Pancreas (tissue), 10 donors: ENCODE results near the gene NUMA1. TPM values are rescaled to one million over a fixed set of nuclear protein-coding genes. Genes with fewer than 3 reads are reported as not detected.

Experiments
- ATAC-seq, 4 donors: fragments of 200-7000 bp; cut with Tn5 transposase; one replicate each; pipeline versions ENCODE4 v1.8.0 to v1.9.1; 2020; ENCODE audit warnings: mild to moderate bottlenecking in 4 of 4, moderate library complexity in 4 of 4
- DNase-seq, 6 donors: peaks; one replicate each; pipeline ENCODE4 v3.0.0-alpha.2; 2020
- FAIRE-seq: peaks from 2 replicates; lab custom pipeline; 2012; peaks lifted over from hg19 to GRCh38; lab: Jason Lieb, UNC
- H3K27ac ChIP-seq, 4 donors: fragments of 200-600 bp; sonication (generic); 1 replicate in 3 of 4; 2 replicates in 1 of 4; pipeline versions ENCODE4 v1.5.0 to v1.8.0; 2020
- H3K27me3 ChIP-seq, 4 donors: fragments of 200-600 bp; one replicate each; pipeline ENCODE4 v1.8.0; 2021
- H3K36me3 ChIP-seq, 3 donors: fragments of 200-600 bp; sonication (generic) in 1 of 3; one replicate each; pipeline versions ENCODE4 v1.5.0 to v1.8.0; 2020 to 2021
- H3K4me1 ChIP-seq, 3 donors: fragments of 200-600 bp; one replicate each; pipeline ENCODE4 v1.8.0; 2021
- H3K4me3 ChIP-seq, 4 donors: fragments of 200-600 bp; sonication (generic) in 2 of 4; one replicate each; pipeline versions ENCODE4 v1.5.0 to v1.8.0; 2020 to 2021
- H3K9me3 ChIP-seq, 4 donors: fragments of 200-600 bp; one replicate each; pipeline ENCODE4 v1.8.0; 2021
- CTCF ChIP-seq, 4 donors: fragments of 200-600 bp; sonication (generic) in 3 of 4; IDR thresholded peaks; one replicate each; pipeline versions ENCODE4 v1.5.0 to v1.8.0; 2021; ENCODE audit warnings: antibody characterized with exemption in 4 of 4
- WGBS, 2 donors: extraction: QIAGEN DNeasy Blood & Tissue Kit; methylation state at CpG; one replicate each; pipeline ENCODE4 v1.1.7; 2013; 5-methylcytosine and 5-hydroxymethylcytosine counted together
- intact Hi-C, 3 donors: fragments of 100-400 bp; cut with DNase I; formaldehyde crosslinking; loops; one replicate each; pipeline versions ENCODE4 v1.11.1 to v1.14.2; 2022
- polyA plus RNA-seq, 2 donors: library from polyadenylated mRNA; stranded (reverse); fragments of 200-250 nt; gene quantifications; one replicate each; pipeline ENCODE4 v1.2.3, GENCODE V29; 2013
- total RNA-seq, 6 donors: library from RNA; stranded (reverse); fragmentation: NEBNext Ultra II Directional in 4 of 6; extraction: Animal tissue kit (Norgen Biotek cat#: 25700) in 4 of 6; gene quantifications; one replicate each; pipeline versions ENCODE4 v1.2.1 to v1.2.4, GENCODE V29; 2021 to 2023
- donor health status: healthy with polysubstance abuse.
- donor health status: DM: no; HTN: no; CAD: no; lungs with moderate emphysema.
- donor health status: DM: no; HTN: no; CAD: no.
- donor health status: control.
- donor health status: control.
- donor health status: Bipolar disorder and iron deficiency.
- donor health status: DM: yes; HTN: yes; CAD: no.
- donor health status: DM: no; HTN: no; CAD: no.
- donor health status: DM: no; HTN: no; CAD: no.
- donor health status: DM: yes; HTN: yes; CAD: no.

The NUMA1 gene
- total and polyA plus RNA-seq, 8 donors = 68.8 to 216 (median 99.4) TPM

- no peak for TF ChIP-seq CTCF (IDR thresholded peaks at IDR 0.05)
- H3K4me1 ChIP-seq = no peaks in the 10 kb centered on the region
- no peak for DNase-seq
- H3K27me3 ChIP-seq = no peaks in the 10 kb centered on the region
- FAIRE-seq = no peak
- H3K36me3 ChIP-seq = peaks cover 0 to 4% (median 0%) of the 10 kb centered on the region in 3 donors
- H3K9me3 ChIP-seq = no peaks in the 10 kb centered on the region
- ATAC-seq = no peak
- H3K27ac ChIP-seq = no peak overlapping the region
- intact Hi-C loops = no loop called here
- no peak overlapping the region for H3K4me3 ChIP-seq
- 92 to 95% methylated on average over 3 of the region's 3 CpGs for WGBS, 2 donors
Observed at GRCh38 chr11:71979602-71980001, 100.7 kb downstream of the NUMA1 start.

GRCh38 chr11:71979094-71979493 lies 101.2 kb downstream of the NUMA1 start:
- intact Hi-C loops = no loop called here
- Histone ChIP-seq H3K27ac (no peak overlapping the region), H3K4me3 (no peak overlapping the region), H3K36me3 (peaks cover 0 to 4% (median 0%) of the 10 kb centered on the region in 3 donors), H3K4me1 (no peaks in the 10 kb centered on the region), H3K27me3 (no peaks in the 10 kb centered on the region), H3K9me3 (no peaks in the 10 kb centered on the region)
- ATAC-seq = no peak
- 90 to 95% methylated on average over 4 of the region's 4 CpGs for whole genome bisulfite sequencing, 2 donors
- no peak for TF ChIP-seq CTCF (IDR thresholded peaks at IDR 0.05)
- FAIRE-seq = no peak
- DNase-seq = no peak

DNA sequence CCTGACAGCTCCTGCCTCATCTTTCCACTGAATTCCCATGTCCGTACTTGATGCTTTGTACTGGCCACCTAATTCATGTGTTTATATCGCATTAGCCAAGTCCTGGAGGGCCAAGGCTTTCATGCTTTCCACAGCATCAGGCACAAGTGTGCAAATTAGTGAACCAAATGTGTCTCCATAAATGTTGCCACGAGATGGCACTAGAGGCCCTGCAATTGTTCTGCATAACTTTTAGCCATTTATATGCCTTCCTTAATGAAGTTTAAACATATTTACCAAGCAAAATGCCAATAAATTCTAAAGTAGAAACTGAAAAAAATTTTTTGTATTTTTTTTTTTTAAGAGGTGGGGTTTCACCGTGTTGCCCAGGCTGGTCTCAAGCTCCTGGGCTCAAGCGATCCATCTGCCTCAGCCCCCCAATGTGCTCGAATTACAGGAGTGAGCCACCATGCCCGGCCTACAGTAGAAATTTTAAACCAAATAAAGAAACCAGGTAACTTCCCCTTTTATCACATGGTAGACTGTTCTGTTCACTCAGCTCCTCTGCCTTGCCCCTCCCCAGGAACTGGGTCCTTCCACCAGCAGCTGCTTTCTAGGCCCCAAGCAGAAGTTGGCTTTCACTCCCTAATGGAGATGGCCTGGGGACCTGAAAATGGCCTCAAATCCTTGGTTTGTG lies 102.5 kb downstream of the NUMA1 start:
- Histone ChIP-seq H3K4me3 (no peak overlapping the region), H3K4me1 (no peaks in the 10 kb centered on the region), H3K9me3 (no peaks in the 10 kb centered on the region), H3K27me3 (no peaks in the 10 kb centered on the region), H3K27ac (no peak overlapping the region), H3K36me3 (peaks cover 0 to 4% (median 0%) of the 10 kb centered on the region in 3 donors)
- FAIRE-seq (no peak), ATAC-seq (peak; percentile 75 to 94 (median 88)), DNase-seq (peak in 1 of 6 donors; percentile 63)
- intact Hi-C loops = no loop called here
- 47 to 48% methylated on average over 7 of the region's 7 CpGs for WGBS, 2 donors
- peak; percentile 47 to 70 (median 61) for TF ChIP-seq CTCF (IDR thresholded peaks at IDR 0.05)

DNA sequence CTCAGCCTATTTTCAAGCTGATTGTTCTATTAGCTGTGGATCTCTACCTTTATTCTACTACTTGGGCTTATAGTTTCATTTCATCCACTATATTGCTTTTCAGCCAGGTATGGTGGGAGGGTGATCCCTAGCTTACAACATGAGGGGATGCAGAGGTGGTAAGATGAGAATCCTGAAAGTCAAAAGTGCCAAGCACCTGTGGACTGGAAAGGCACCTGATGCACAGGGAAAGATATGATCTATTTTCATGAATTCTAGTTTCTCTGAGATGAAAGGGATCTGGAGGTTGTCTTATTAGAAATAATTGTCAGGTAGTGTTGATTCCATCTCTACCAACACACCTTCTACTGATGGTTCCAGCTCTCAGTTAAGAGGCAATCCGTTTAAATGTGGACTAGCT lies 103.3 kb downstream of the NUMA1 start:
- Histone ChIP-seq H3K27me3 (no peaks in the 10 kb centered on the region), H3K27ac (no peak overlapping the region), H3K36me3 (peaks cover 0 to 4% (median 0%) of the 10 kb centered on the region in 3 donors), H3K4me1 (no peaks in the 10 kb centered on the region), H3K4me3 (no peak overlapping the region), H3K9me3 (no peaks in the 10 kb centered on the region)
- DNase-seq = no peak
- no peak for TF ChIP-seq CTCF (IDR thresholded peaks at IDR 0.05)
- intact Hi-C loops = no loop called here
- 44 to 58% methylated on average over 1 of the region's 1 CpG for WGBS, 2 donors
- no peak for FAIRE-seq
- no peak for ATAC-seq

GRCh38 chr11:71976551-71976950 lies 103.8 kb downstream of the NUMA1 start:
- ATAC-seq (no peak), DNase-seq (no peak), FAIRE-seq (no peak)
- intact Hi-C loops = no loop called here
- Histone ChIP-seq H3K4me1 (no peaks in the 10 kb centered on the region), H3K27me3 (no peaks in the 10 kb centered on the region), H3K4me3 (no peak overlapping the region), H3K36me3 (peaks cover 0 to 4% (median 0%) of the 10 kb centered on the region in 3 donors), H3K9me3 (no peaks in the 10 kb centered on the region), H3K27ac (no peak overlapping the region)
- WGBS, 2 donors = 86 to 91% methylated on average over 5 of the region's 5 CpGs
- no peak for TF ChIP-seq CTCF (IDR thresholded peaks at IDR 0.05)
